SK-MEL-5 (cell line): Measurements from ENCODE around the gene SRPK2. TPM values are rescaled to one million over a fixed set of nuclear protein-coding genes. Genes with fewer than 3 reads are reported as not detected.
A peak's percentile ranks its signal among the peaks of the same experiment; 100 is the strongest.
"Not testable (repeated sequence)": the region's sequence is repeated elsewhere in the genome, so short reads cannot be mapped to it uniquely, and the experiment has no call there.

Source experiments
- DNase-seq: peaks from one replicate; pipeline ENCODE4 v3.0.0-alpha.2; 2016; ENCODE audit warnings: low read depth, low spot score
- in situ Hi-C: cut with HindIII; loops from 2 replicates; pipeline ENCODE4 v1.10.0; 2016; ENCODE audit warnings: low sequenced_read_pairs, high pct_unique_total_duplicates, low pct_unique_long_range_greater_than_20kb
- total RNA-seq: library from RNA; depleted of rRNA; stranded (reverse); fragments of >200 nt; shearing (Covaris generic); gene quantifications from 2 replicates; pipeline ENCODE4 v1.2.3, GENCODE V29; 2014

Gene SRPK2
- total RNA-seq, 1 experiment from 2014 or later = 59.8 TPM

GRCh38 chr7:105294482-105294881 lies 94.2 kb downstream of the SRPK2 start:
- DNase-seq = not testable (repeated sequence)

DNA sequence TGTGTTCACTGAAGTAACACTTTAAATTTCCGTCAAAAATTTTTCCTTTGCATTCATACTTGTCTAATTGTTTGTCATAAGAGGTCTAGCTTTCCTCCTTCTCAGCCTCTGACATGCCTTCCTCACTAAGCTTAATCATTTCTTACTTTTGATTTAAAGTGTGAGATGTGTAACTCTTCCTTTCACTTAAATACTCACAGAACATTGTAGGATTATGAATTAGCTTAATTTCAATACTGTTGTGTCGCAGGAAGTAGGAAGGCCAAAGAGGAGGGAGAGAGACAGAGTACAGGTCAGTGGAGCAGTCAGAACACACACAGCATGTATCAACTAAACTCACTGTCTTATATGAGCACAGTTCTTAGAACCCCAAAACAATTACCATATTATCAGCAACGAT lies 99.0 kb downstream of the SRPK2 start:
- in situ Hi-C loops = no loop called here

More at GRCh38 chr7:105294482-105294881, 94.2 kb downstream of the SRPK2 start:
- in situ Hi-C loops = not testable (repeated sequence)

GRCh38 chr7:105286441-105286840 lies 102.3 kb downstream of the SRPK2 start:
- in situ Hi-C loops = no loop called here
- DNase-seq = no peak

More for the DNA sequence above, 99.0 kb downstream of the SRPK2 start:
- no peak for DNase-seq

GRCh38 chr7:105285118-105285874 lies 103.4 kb downstream of the SRPK2 start:
- peak; percentile 41 for DNase-seq
- in situ Hi-C loops = no loop called here

GRCh38 chr7:105284014-105284413 lies 104.7 kb downstream of the SRPK2 start:
- in situ Hi-C loops = no loop called here
- no peak for DNase-seq

GRCh38 chr7:105281966-105282365 lies 106.8 kb downstream of the SRPK2 start:
- in situ Hi-C loops = no loop called here

DNA sequence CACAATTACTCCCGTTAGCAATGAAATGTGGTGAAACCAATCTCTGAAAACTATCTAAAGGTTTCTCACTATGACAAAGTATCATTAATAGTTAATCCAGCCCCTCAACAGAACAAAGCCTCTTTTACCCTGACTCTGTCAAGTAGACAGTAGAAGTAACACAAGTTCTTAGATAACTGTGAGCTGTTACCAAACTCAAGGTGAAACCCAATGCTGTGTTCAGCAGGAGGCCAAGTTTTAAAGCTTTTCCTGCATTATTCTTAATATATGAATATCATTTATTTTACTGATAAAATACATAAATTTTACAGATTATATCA lies 109.1 kb downstream of the SRPK2 start:
- in situ Hi-C loops = no loop called here
- DNase-seq = peak; percentile 50

More at GRCh38 chr7:105281966-105282365, 106.8 kb downstream of the SRPK2 start:
- peak; percentile 57 for DNase-seq

DNA sequence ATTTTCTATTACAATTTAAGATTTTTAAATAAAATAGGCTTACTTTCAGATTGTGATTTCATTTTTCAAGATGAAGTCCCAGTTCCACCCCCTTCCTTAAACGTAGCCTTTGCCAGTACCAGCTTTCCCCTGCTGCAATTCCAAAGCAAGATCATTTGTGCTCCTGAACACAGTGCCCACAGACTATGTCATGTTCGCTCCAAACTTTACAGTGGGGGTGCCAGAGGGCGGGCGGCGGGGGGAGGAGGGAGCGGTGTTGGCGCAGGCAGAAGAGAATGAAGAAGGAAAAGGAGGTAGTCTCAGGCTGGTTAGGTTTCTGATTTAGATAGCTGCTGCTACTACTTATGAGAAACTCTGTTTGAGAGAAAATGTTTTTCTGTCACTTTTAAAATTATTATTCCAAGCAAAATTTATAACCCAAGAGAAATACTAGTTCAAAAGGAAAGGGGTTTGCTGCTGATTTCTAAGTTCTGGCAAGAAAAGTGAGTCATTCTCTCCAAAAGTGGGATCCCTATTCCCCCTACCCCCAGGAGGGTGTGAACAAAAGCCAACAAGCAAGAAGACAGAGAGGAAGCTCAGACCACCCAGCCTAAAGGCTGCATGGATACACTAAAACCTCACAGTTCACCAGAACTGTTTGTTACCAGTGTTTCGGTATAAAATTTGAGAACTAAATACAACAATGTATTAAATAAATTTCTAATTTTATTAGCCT lies 109.6 kb downstream of the SRPK2 start:
- in situ Hi-C loops = no loop called here
- DNase-seq = no peak

- in situ Hi-C loops = no loop called here
- DNase-seq = no peak
These were observed 110.2 kb downstream of the SRPK2 start for GRCh38 chr7:105278565-105278964.

DNA sequence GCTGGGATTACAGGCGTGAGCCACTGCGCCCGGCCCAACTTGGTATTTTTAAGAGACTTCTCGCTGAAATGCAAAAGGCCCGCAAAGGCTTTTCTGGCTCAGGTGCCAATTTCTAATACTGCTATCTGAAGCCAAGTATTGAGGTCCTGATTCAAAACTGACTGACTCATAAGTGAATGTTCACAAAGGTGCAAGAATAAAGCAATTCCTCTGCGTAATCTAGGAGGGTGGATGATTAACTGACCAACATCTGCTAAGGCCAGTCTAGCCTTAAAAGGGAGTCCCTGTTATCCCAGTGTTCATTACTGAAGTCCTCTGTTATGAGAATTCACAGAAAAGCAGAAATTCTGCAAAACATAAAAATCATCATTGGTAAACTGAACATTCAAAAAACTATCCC lies 111.4 kb downstream of the SRPK2 start:
- in situ Hi-C loops = no loop called here
- DNase-seq = no peak

- in situ Hi-C loops = no loop called here
- no peak for DNase-seq
These were observed 118.6 kb downstream of the SRPK2 start for GRCh38 chr7:105270117-105270516.

DNA sequence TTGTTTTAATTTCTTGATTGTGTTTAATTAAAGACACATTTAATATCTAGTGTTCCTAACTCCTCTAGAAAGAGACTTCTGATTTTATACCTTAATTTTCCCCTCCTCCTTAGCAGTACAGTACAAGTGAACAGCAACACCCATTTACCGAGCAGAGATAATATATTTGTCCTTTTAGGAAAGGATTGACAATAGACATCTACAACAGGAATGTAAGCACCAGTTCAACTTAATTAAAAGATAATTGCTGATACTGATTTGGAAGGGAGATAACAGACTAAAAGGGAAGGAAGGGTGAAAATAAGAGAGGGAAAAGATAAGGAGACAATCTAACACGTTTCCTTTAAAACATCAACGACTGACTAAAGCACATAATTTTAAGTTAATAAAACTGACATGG lies 119.3 kb downstream of the SRPK2 start:
- in situ Hi-C loops = no loop called here
- DNase-seq = no peak

DNA sequence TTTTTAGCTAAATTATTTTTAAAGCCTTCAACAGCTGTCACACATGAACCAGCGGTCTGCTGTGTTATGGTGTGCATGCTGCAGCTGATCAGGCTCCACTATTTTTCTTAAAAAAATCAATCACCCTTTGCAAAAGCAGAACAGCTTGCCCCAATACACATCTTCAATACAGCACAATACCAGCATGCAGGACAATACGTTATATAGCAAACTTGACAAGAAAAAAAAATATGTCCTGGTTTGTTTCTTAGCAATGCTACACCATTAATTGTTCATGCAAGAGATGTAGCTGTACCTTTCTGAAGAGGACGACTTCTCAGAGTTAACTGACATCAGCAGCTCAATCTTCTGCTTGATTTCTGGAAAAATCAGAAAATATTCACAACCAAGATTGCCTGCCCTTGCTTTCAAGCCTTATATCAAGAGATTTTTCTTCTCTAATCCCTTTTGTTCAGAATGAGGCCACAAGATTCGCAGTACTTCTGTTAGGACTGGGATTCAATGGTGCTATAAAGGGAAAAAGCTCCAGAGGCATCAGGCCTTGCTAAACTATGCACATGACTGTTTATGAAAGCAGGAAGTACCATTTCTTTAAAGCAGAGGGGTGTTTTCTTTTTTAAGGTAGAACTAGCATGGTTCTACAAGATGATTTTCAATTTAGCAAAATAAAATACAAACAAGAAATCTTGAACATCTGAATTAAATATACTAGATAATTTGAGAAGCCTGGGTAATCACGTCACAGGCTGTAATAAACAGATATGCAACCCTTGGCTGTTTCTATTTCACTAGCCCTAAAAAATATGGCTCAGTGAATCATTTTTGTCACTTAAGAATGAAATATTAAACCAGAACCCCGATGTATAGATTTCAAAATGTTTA lies 120.0 kb downstream of the SRPK2 start:
- in situ Hi-C loops = no loop called here
- peak; percentile 85 for DNase-seq

DNA sequence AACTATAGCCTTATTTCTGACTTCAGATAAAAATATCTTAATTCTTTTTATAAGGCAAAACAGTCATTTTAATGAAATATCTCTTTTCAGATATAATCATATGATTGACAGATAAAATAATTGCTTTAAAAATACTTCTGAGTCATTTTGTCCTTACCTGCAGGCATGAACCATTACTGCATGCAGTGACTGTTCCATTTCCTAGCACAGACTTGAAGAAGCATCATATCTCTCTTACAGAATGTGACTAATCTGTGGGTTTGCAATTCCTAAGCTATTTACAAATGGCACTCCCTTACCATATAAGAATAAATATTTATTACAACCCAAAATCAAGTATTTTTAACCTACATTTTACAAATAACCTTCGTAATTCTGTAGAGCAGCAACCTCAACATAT lies 120.7 kb downstream of the SRPK2 start:
- DNase-seq = peak; percentile 28

GRCh38 chr7:105267244-105267643 lies 121.5 kb downstream of the SRPK2 start:
- in situ Hi-C loops = no loop called here
- DNase-seq = peak; percentile 42

More for the DNA sequence above, 120.7 kb downstream of the SRPK2 start:
- in situ Hi-C loops = no loop called here

GRCh38 chr7:105264707-105265106 lies 124.0 kb downstream of the SRPK2 start:
- no peak for DNase-seq
- in situ Hi-C loops = no loop called here

GRCh38 chr7:105261689-105262088 lies 127.0 kb downstream of the SRPK2 start:
- in situ Hi-C loops = no loop called here
- no peak for DNase-seq

- in situ Hi-C loops, DNase-seq: not testable (repeated sequence)
These were observed 128.4 kb downstream of the SRPK2 start for GRCh38 chr7:105260201-105260871.
